Measurements from ENCODE around the gene C20orf144.

- TF ChIP-seq CTCF (IDR thresholded peaks at IDR 0.05) = no peak
- TF ChIP-seq POLR2AphosphoS5 (IDR thresholded peaks at IDR 0.05) = no peak
- TF ChIP-seq EP300 (IDR thresholded peaks at IDR 0.05) = no peak
- TF ChIP-seq POLR2A (IDR thresholded peaks at IDR 0.05) = no peak
Measured at GRCh38 chr20:33693289-33693688, 31.2 kb downstream of the C20orf144 start.
